Uterus (tissue), 2 donors: ENCODE data around the gene ERCC5.

Experiments
- POLR2A ChIP-seq, 2 donors: fragments of 450-650 bp; IDR thresholded peaks; one replicate each; pipeline ENCODE4 v1.6.1; 2016; ENCODE audit warnings: antibody characterized with exemption in 2 of 2, mild to moderate bottlenecking in 1 of 2, moderate library complexity in 1 of 2
- TF ChIP-seq, protein P1 (sequence below), 4 experiments: fragments of 200-600 bp in 2 of 4; fragments of 450-650 bp in 2 of 4; sonication (generic) in 2 of 4; IDR thresholded peaks; one replicate each; pipeline ENCODE4 v1.5.1; 2016 to 2019; ENCODE audit warnings: antibody characterized with exemption in 4 of 4, mild to moderate bottlenecking in 2 of 4, moderate library complexity in 1 of 4

DNA sequence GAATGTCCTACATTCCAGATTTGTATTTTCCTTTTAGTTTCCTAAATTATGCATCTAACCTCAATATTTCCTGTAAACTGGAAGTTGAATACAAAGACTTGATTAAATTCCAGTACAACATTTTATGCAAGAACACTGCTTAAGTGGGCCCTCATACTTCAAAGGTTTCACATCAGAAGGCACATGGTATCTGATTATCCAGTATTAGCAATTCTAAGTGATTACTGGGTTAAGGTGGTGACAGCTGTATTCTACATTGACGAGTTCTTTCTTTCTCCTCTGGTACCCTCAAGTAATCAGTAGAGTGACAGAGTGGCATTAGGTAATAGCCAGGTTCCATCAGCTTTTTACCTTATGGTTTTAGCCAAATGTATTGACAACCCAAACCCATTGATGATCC lies 28.6 kb upstream of the ERCC5 start:
- TF ChIP-seq, protein P1, sequence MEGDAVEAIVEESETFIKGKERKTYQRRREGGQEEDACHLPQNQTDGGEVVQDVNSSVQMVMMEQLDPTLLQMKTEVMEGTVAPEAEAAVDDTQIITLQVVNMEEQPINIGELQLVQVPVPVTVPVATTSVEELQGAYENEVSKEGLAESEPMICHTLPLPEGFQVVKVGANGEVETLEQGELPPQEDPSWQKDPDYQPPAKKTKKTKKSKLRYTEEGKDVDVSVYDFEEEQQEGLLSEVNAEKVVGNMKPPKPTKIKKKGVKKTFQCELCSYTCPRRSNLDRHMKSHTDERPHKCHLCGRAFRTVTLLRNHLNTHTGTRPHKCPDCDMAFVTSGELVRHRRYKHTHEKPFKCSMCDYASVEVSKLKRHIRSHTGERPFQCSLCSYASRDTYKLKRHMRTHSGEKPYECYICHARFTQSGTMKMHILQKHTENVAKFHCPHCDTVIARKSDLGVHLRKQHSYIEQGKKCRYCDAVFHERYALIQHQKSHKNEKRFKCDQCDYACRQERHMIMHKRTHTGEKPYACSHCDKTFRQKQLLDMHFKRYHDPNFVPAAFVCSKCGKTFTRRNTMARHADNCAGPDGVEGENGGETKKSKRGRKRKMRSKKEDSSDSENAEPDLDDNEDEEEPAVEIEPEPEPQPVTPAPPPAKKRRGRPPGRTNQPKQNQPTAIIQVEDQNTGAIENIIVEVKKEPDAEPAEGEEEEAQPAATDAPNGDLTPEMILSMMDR (IDR thresholded peaks at IDR 0.05), result no peak
- TF ChIP-seq POLR2A (IDR thresholded peaks at IDR 0.05), result no peak
